Measurements from ENCODE around the gene ZZZ3. TPM values are rescaled to one million over a fixed set of nuclear protein-coding genes. Genes with fewer than 3 reads are reported as not detected.

Gene ZZZ3
- polyA plus RNA-seq, 1 of the 3 experiments (the other 2 are of a cell fraction) = 14.2 TPM

DNA sequence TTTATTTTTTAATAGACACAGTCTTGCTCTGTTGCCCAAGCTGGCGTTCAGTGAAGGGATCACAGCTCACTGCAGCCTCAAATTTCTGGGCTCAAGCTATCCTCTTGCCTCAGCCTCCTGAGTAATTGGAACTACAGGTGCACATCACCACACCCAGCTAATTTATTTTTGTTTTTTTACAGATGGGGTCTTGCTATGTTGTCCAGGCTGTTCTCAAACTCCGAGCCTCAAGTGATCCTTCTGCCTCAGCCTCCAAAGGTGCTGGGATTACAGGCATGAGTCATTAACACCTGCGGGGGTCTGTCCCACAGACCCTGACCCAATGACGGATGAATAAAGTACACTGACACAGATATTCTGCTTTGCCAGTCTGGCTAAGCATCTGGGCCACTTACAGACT, 33.6 kb upstream of the ZZZ3 start:
- DNase-seq = no peak
- no peaks in the 10 kb centered on the region for H3K4me1 ChIP-seq (ENCODE audit: control insufficient read depth in 1 of 2, insufficient read depth in 2 of 2, low read depth in 1 of 2, low read length in 1 of 2)
- H3K4me3 ChIP-seq (ENCODE audit: low read depth in 2 of 2, low read length in 1 of 2) = no peak overlapping the region
- H3K79me2 ChIP-seq (ENCODE audit: insufficient read depth) = no peaks in the 10 kb centered on the region
- H3K9ac ChIP-seq = no peak overlapping the region
- H3F3A ChIP-seq (replicated peaks; ENCODE audit: insufficient read depth) = no peaks in the 10 kb centered on the region
- no peaks in the 10 kb centered on the region for H3K9me2 ChIP-seq
- no peak overlapping the region for H3K27ac ChIP-seq (ENCODE audit: low read depth in 2 of 2, low read length in 1 of 2)
- no peak overlapping the region for H3K4me2 ChIP-seq
- no peaks in the 10 kb centered on the region for H4K20me1 ChIP-seq (ENCODE audit: insufficient read depth)
- no peaks in the 10 kb centered on the region for H3K9me3 ChIP-seq
- no peaks in the 10 kb centered on the region for H3K27me3 ChIP-seq (ENCODE audit: insufficient read depth)
- TF ChIP-seq SIN3A (IDR thresholded peaks at IDR 0.05; ENCODE audit: borderline replicate concordance, low read depth, low read length) (no peak), CHD2 (IDR thresholded peaks at IDR 0.05; ENCODE audit: low read length, partially characterized antibody) (no peak), PBX3 (IDR thresholded peaks at IDR 0.05) (no peak), ELF1 (IDR thresholded peaks at IDR 0.05) (no peak), POLR2AphosphoS5 (IDR thresholded peaks at IDR 0.05; ENCODE audit: low read depth, low read length) (no peak), YY1 (IDR thresholded peaks at IDR 0.05; ENCODE audit: low read depth) (no peak), TCF12 (IDR thresholded peaks at IDR 0.05) (no peak), GABPA (IDR thresholded peaks at IDR 0.05; ENCODE audit: low read depth) (no peak), MAX (IDR thresholded peaks at IDR 0.05; ENCODE audit: low read depth) (no peak)
- TF ChIP-seq, protein P1, sequence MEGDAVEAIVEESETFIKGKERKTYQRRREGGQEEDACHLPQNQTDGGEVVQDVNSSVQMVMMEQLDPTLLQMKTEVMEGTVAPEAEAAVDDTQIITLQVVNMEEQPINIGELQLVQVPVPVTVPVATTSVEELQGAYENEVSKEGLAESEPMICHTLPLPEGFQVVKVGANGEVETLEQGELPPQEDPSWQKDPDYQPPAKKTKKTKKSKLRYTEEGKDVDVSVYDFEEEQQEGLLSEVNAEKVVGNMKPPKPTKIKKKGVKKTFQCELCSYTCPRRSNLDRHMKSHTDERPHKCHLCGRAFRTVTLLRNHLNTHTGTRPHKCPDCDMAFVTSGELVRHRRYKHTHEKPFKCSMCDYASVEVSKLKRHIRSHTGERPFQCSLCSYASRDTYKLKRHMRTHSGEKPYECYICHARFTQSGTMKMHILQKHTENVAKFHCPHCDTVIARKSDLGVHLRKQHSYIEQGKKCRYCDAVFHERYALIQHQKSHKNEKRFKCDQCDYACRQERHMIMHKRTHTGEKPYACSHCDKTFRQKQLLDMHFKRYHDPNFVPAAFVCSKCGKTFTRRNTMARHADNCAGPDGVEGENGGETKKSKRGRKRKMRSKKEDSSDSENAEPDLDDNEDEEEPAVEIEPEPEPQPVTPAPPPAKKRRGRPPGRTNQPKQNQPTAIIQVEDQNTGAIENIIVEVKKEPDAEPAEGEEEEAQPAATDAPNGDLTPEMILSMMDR (IDR thresholded peaks at IDR 0.05) = no peak
- TF ChIP-seq, protein P2, sequence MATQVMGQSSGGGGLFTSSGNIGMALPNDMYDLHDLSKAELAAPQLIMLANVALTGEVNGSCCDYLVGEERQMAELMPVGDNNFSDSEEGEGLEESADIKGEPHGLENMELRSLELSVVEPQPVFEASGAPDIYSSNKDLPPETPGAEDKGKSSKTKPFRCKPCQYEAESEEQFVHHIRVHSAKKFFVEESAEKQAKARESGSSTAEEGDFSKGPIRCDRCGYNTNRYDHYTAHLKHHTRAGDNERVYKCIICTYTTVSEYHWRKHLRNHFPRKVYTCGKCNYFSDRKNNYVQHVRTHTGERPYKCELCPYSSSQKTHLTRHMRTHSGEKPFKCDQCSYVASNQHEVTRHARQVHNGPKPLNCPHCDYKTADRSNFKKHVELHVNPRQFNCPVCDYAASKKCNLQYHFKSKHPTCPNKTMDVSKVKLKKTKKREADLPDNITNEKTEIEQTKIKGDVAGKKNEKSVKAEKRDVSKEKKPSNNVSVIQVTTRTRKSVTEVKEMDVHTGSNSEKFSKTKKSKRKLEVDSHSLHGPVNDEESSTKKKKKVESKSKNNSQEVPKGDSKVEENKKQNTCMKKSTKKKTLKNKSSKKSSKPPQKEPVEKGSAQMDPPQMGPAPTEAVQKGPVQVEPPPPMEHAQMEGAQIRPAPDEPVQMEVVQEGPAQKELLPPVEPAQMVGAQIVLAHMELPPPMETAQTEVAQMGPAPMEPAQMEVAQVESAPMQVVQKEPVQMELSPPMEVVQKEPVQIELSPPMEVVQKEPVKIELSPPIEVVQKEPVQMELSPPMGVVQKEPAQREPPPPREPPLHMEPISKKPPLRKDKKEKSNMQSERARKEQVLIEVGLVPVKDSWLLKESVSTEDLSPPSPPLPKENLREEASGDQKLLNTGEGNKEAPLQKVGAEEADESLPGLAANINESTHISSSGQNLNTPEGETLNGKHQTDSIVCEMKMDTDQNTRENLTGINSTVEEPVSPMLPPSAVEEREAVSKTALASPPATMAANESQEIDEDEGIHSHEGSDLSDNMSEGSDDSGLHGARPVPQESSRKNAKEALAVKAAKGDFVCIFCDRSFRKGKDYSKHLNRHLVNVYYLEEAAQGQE (IDR thresholded peaks at IDR 0.05; ENCODE audit: low read depth, low read length) = no peak
- CTCF ChIA-PET = no interaction called here
- POLR2A ChIA-PET = no interaction called here
- H2AFZ ChIP-seq (ENCODE audit: low read depth) = no peak overlapping the region
- H3K36me3 ChIP-seq (replicated peaks in 1 of 2; ENCODE audit: control insufficient read depth in 1 of 2, insufficient read depth in 2 of 2, low read length in 1 of 2) = peaks cover 40 to 70% of the 10 kb centered on the region in 2 experiments
- 92% methylated on average over 4 of the region's 4 CpGs for WGBS (ENCODE audit: low lambda C conversion rate)

DNA sequence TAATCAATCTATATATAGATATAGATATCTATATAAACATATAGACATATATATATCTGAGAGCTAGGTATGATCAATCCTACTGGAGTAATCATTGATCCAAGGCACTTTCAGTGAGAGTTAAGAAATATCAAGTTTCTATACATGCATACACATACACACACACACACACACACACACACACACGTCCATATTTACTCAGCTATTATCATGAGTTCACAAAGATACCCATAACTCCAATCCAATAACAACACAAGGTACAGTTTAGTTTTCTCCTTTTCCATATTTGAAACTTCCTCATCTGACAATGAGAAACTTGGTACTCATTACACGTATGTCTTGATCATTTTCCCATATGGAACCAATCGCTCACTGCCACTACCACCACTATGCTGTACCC, 27.3 kb upstream of the ZZZ3 start:
- Histone ChIP-seq H3K36me3 (replicated peaks in 1 of 2; ENCODE audit: control insufficient read depth in 1 of 2, insufficient read depth in 2 of 2, low read length in 1 of 2) (peaks cover 59 to 86% of the 10 kb centered on the region in 2 experiments), H3K4me1 (ENCODE audit: control insufficient read depth in 1 of 2, insufficient read depth in 2 of 2, low read depth in 1 of 2, low read length in 1 of 2) (no peaks in the 10 kb centered on the region; a peak in 1 of 4 replicates), H3K9ac (no peak overlapping the region), H2AFZ (ENCODE audit: low read depth) (no peak overlapping the region), H3K4me2 (no peak overlapping the region), H3K27ac (ENCODE audit: low read depth in 2 of 2, low read length in 1 of 2) (no peak overlapping the region), H3K27me3 (ENCODE audit: insufficient read depth) (no peaks in the 10 kb centered on the region), H3F3A (replicated peaks; ENCODE audit: insufficient read depth) (no peaks in the 10 kb centered on the region), H3K4me3 (ENCODE audit: low read depth in 2 of 2, low read length in 1 of 2) (no peak overlapping the region), H3K9me3 (no peaks in the 10 kb centered on the region), H3K79me2 (ENCODE audit: insufficient read depth) (no peaks in the 10 kb centered on the region), H3K9me2 (no peaks in the 10 kb centered on the region), H4K20me1 (ENCODE audit: insufficient read depth) (no peaks in the 10 kb centered on the region)
- DNase-seq = no peak
- CTCF ChIA-PET = no interaction called here
- TF ChIP-seq RXRA (IDR thresholded peaks at IDR 0.05; ENCODE audit: borderline replicate concordance, low read depth) (no peak), EP300 (IDR thresholded peaks at IDR 0.05; ENCODE audit: borderline replicate concordance in 1 of 2, low read depth in 1 of 2, low read length in 1 of 2) (no peak), USF1 (IDR thresholded peaks at IDR 0.05; ENCODE audit: borderline replicate concordance, low read depth) (no peak), CHD2 (IDR thresholded peaks at IDR 0.05; ENCODE audit: low read length, partially characterized antibody) (no peak)
- WGBS (ENCODE audit: low lambda C conversion rate) = 99% methylated on average over 3 of the region's 3 CpGs
- POLR2A ChIA-PET = no interaction called here

All from SK-N-SH (cell line).